HG02970 (cell line): ENCODE results near the gene ZNF142.

Experiments
- ATAC-seq: cut with Tn5 transposase; IDR thresholded peaks from one replicate; pipeline ENCODE4 v1.9.1; 2021; ENCODE audit warnings: mild to moderate bottlenecking, moderate library complexity, moderate number of reproducible peaks; ENCODE audit not compliant: unreplicated experiment, low FRiP score

ZNF142 gene

GRCh38 chr2:218658671-218659257 lies 659 bp downstream of the ZNF142 start:
- ATAC-seq: peak; percentile 29

GRCh38 chr2:218655751-218656150 lies 3.7 kb downstream of the ZNF142 start:
- ATAC-seq: no peak

GRCh38 chr2:218648787-218649100 lies 10.7 kb downstream of the ZNF142 start:
- ATAC-seq: no peak

- no peak for ATAC-seq
Observed at GRCh38 chr2:218648088-218648786, 11.2 kb downstream of the ZNF142 start.

- no peak for ATAC-seq
Observed at GRCh38 chr2:218645126-218645525, 14.3 kb downstream of the ZNF142 start.

GRCh38 chr2:218644721-218645120 lies 14.7 kb downstream of the ZNF142 start:
- ATAC-seq: no peak

GRCh38 chr2:218643751-218644310 lies 15.6 kb downstream of the ZNF142 start:
- ATAC-seq: no peak

GRCh38 chr2:218642786-218643185 lies 16.6 kb downstream of the ZNF142 start:
- ATAC-seq: no peak

GRCh38 chr2:218642121-218642656 lies 17.2 kb downstream of the ZNF142 start:
- no peak for ATAC-seq

GRCh38 chr2:218638372-218638771 lies 21.1 kb downstream of the ZNF142 start:
- no peak for ATAC-seq

- ATAC-seq: no peak
Observed at GRCh38 chr2:218635719-218636118, 23.7 kb downstream of the ZNF142 start.

- no peak for ATAC-seq
Observed at GRCh38 chr2:218631837-218632236, 27.6 kb downstream of the ZNF142 start.

- ATAC-seq: no peak
Observed at GRCh38 chr2:218627939-218628338, 31.5 kb downstream of the ZNF142 start.

- no peak for ATAC-seq
Observed at GRCh38 chr2:218626369-218626768, 33.1 kb downstream of the ZNF142 start.

GRCh38 chr2:218623366-218623705 lies 36.1 kb downstream of the ZNF142 start:
- no peak for ATAC-seq

GRCh38 chr2:218622606-218623365 lies 36.6 kb downstream of the ZNF142 start:
- no peak for ATAC-seq

GRCh38 chr2:218621007-218621406 lies 38.4 kb downstream of the ZNF142 start:
- no peak for ATAC-seq

- no peak for ATAC-seq
Observed at GRCh38 chr2:218618102-218618860, 41.1 kb downstream of the ZNF142 start.

GRCh38 chr2:218615868-218616315 lies 43.5 kb downstream of the ZNF142 start:
- ATAC-seq: no peak

GRCh38 chr2:218607436-218608115 lies 51.8 kb downstream of the ZNF142 start, which contains the start of gene PLCD4:
Gene PLCD4, plus strand, starts transcription at chr2:218607899. Its CDS starts 7,841 bp downstream, at chr2:218615740.
- no peak for ATAC-seq
